ENCODE measurements around the gene MEGF6. TPM values are rescaled to one million over a fixed set of nuclear protein-coding genes. Genes with fewer than 3 reads are reported as not detected.

Gene MEGF6
- total RNA-seq, 2 donors from 2014 or later = 273 to 304 TPM

DNA sequence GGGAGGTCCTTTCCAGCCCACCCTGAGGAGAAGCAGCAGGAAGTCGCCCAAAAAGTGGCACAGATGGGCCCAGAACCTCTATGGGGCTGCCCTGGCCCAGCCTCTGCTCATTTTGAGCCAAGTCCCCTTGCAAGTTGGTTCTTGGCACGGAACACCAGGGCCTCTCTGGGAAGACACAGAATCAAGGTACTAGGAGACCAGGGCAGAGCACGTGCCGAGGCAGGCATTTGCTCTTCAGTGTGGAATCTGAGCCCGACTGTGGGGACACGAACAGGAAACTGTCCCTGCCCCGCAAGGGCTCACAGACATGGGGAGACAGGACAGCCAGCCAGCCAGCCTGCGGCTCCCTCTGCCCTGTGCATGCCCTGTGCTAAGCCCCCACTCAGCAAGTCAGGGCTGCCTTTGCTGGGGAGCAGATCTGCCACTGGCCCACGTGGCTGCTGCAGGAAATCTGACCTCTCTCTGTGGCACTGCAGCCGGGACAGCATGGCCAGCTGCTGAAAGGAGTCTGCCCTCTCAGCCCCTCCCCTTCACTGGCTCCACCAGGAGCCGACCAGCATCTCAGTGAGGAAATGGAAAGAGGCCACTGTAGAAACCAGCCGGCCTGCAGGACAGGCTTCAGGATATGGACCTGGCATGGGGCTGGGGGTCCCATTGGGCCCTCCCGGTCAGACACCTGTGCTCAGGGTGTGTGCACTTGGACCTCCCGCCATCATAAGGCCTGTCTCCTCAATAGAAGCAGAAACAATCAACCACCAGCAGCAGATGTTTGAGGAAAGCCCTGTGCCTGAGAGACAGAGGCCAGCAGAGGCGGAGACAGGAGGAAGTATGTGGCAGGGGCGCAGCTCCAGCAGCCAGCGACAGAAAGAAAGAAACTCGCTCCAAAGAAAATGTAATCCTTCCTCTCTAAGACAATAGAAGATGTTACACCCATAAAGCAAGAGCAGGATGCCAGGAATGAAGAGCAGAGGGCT is 153.1 kb downstream of the MEGF6 start:
- no peak overlapping the region for H3K27ac ChIP-seq
- no peaks in the 10 kb centered on the region for H3K9me3 ChIP-seq
- DNase-seq (ENCODE audit: low spot score) (no peak), ATAC-seq (ENCODE audit: insufficient number of reproducible peaks, low FRiP score, low read depth) (no peak)
- peaks cover 3% of the 10 kb centered on the region for H3K27me3 ChIP-seq (replicated peaks; ENCODE audit: insufficient read depth)
- peaks cover 5 to 14% of the 10 kb centered on the region in 2 donors for H3K4me1 ChIP-seq (ENCODE audit: control insufficient read depth in 1 of 2, low read depth in 2 of 2)
- no peaks in the 10 kb centered on the region for H3K36me3 ChIP-seq
- no peak overlapping the region for H3K4me3 ChIP-seq
- TF ChIP-seq, protein P1, sequence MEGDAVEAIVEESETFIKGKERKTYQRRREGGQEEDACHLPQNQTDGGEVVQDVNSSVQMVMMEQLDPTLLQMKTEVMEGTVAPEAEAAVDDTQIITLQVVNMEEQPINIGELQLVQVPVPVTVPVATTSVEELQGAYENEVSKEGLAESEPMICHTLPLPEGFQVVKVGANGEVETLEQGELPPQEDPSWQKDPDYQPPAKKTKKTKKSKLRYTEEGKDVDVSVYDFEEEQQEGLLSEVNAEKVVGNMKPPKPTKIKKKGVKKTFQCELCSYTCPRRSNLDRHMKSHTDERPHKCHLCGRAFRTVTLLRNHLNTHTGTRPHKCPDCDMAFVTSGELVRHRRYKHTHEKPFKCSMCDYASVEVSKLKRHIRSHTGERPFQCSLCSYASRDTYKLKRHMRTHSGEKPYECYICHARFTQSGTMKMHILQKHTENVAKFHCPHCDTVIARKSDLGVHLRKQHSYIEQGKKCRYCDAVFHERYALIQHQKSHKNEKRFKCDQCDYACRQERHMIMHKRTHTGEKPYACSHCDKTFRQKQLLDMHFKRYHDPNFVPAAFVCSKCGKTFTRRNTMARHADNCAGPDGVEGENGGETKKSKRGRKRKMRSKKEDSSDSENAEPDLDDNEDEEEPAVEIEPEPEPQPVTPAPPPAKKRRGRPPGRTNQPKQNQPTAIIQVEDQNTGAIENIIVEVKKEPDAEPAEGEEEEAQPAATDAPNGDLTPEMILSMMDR (IDR thresholded peaks at IDR 0.05) = no peak

DNA sequence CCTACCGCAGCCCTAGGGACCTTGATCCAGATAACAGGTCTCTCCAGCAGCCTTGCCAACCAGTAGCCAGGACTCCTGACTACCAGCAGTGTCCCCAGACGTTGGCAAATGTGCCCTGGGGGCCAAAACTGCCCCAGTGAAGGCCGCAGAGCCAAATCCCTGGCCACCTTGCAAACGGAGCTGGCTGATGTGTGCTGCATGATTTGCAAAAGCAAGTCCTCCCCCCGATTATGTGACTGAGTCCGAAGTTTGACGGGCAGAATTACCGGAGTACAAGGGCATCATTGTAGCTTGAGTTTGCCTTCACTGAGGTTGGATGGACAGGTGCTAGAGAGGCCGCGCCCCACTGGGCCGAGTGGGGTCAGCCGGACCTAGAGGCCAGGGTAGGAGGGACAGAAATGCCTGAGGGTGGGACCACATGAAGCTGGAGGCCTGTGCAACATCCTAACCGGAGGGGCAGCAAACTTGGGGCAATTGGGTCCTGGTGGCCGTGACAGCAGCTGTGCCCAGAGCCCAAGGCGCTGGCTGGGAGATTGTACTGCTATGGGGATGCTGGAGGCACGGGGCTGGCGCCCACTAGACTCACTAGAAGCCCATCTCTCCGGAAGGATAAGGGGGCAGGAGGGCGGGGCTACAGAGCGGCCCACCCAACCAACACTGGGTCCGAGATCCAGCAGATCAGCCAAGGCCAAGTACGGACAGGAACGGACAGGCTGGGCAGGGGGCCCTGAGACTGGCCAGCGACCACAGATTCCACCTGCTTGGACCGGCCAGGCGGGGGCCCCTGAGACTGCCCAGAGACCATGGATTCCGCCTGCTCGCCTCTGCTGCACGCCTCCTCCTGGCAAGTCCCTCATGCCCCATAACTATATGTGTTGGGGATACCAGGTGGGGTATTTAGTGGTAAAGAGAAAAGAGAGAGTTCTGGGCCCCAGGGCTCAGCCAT is 154.1 kb downstream of the MEGF6 start:
- ATAC-seq (ENCODE audit: insufficient number of reproducible peaks, low FRiP score, low read depth) (no peak), DNase-seq (ENCODE audit: low spot score) (no peak)
- H3K27ac ChIP-seq = no peak overlapping the region
- H3K4me3 ChIP-seq = no peak overlapping the region
- H3K27me3 ChIP-seq (replicated peaks; ENCODE audit: insufficient read depth) = peaks cover 4% of the 10 kb centered on the region
- H3K9me3 ChIP-seq = no peaks in the 10 kb centered on the region
- peaks cover 5 to 14% of the 10 kb centered on the region in 2 donors for H3K4me1 ChIP-seq (ENCODE audit: control insufficient read depth in 1 of 2, low read depth in 2 of 2)
- TF ChIP-seq, protein P1 (IDR thresholded peaks at IDR 0.05) = no peak
- no peaks in the 10 kb centered on the region for H3K36me3 ChIP-seq

DNA sequence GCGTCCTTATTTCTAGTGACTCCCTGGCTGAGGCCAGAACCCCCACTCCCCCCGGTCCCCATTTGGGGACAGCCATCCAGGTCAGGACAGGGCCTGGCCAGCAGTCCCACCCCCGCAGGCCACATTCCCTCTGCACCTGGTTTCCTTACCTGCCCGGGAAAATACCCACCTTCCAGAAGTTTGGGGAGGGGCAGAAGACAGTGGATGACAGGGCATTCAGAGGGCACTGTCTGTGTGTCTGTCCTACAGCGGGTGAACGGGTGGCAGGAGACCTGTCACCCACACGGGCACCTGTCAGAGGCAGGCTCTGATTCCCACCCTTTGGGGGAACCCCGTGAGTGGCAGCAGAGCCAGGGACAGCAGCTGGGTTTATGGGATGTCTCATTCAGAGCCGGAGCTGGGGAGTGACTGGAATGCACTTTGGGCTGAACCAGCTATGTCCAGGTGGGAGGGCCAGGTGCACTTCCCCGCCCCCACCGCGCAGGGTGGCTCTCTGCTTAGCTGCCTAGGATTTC is 154.8 kb downstream of the MEGF6 start:
- no peaks in the 10 kb centered on the region for H3K9me3 ChIP-seq
- no peaks in the 10 kb centered on the region for H3K36me3 ChIP-seq
- H3K4me1 ChIP-seq (ENCODE audit: control insufficient read depth in 1 of 2, low read depth in 2 of 2) = peaks cover 5 to 14% of the 10 kb centered on the region in 2 donors
- H3K27me3 ChIP-seq (replicated peaks; ENCODE audit: insufficient read depth) = peaks cover 4% of the 10 kb centered on the region
- no peak overlapping the region for H3K27ac ChIP-seq
- TF ChIP-seq, protein P1 (IDR thresholded peaks at IDR 0.05) = no peak
- H3K4me3 ChIP-seq = no peak overlapping the region
- no peak for ATAC-seq (ENCODE audit: insufficient number of reproducible peaks, low FRiP score, low read depth)
- DNase-seq (ENCODE audit: low spot score) = no peak

DNA sequence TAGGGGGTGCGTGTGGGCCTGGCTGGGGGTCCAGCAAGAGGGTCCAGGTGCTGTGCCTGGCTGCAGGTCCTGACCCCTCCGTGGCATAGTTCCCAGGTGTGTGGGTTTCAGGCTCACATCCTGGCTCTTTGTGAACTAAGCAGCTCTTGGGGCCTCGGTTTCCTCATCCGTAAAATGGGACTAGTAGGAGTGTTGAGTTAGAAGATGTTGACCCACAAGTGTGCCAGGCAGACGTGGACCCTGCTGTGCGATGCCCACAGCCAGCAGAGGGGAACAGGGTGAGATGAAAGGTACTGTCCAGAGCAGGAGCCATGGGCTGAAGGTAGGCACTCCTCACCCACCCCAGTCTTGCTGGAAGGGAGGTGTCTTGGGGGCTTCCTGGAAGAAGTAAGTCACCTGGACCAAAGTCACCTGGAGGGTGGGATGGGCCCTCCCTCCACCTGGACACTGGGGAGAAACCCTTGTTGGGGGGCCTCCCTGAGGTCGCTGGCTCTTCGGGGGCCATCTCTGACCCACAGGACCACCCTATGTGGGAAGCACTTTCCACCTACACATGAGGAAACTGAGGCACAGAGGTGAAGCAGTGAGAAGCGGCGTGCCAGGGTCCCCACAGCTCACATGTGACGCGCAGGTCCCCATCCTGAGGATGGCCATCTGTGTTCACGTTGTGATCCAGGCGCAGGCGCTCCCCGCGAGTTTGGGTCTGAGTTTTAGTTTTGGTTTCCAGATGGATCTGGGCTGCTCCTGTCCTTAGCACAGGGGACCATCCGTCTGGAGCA is 155.4 kb downstream of the MEGF6 start:
- Histone ChIP-seq H3K4me3 (no peak overlapping the region), H3K9me3 (no peaks in the 10 kb centered on the region), H3K4me1 (ENCODE audit: control insufficient read depth in 1 of 2, low read depth in 2 of 2) (peaks cover 5 to 14% of the 10 kb centered on the region in 2 donors), H3K27ac (no peak overlapping the region), H3K27me3 (replicated peaks; ENCODE audit: insufficient read depth) (peaks cover 4% of the 10 kb centered on the region), H3K36me3 (no peaks in the 10 kb centered on the region)
- DNase-seq (ENCODE audit: low spot score) (no peak), ATAC-seq (ENCODE audit: insufficient number of reproducible peaks, low FRiP score, low read depth) (no peak)
- TF ChIP-seq, protein P1 (IDR thresholded peaks at IDR 0.05) = no peak

Data from thoracic aorta (tissue), 2 donors.